Calu3 (cell line): ENCODE measurements around the gene HDGFL2. TPM values are rescaled to one million over a fixed set of nuclear protein-coding genes. Genes with fewer than 3 reads are reported as not detected.

Experiments
- BruUV-seq: library from RNA; stranded (reverse); fragments of 400-500 nt; replicated peaks from 2 replicates; lab custom pipeline; 2021; lab: Mats Ljungman, UMichigan
- CTCF ChIA-PET: fragments of 300-600 bp; sonication (Branson Sonifier 250); formaldehyde crosslinking; loops from one replicate; lab custom pipeline; 2022; ENCODE audit warnings: antibody characterized with exemption; lab: Charles Lee
- DNase-seq: peaks from one replicate; pipeline ENCODE4 v3.0.0; 2022
- H3K27ac Mint-ChIP-seq: one replicate; pipeline ENCODE4 v1.8.0; 2022; ENCODE audit warnings: mixed read lengths; ENCODE audit not compliant: unreplicated experiment
- H3K27me3 Mint-ChIP-seq: one replicate; pipeline ENCODE4 v1.8.0; 2022; ENCODE audit warnings: mixed read lengths; ENCODE audit not compliant: unreplicated experiment
- H3K36me3 Mint-ChIP-seq: one replicate; pipeline ENCODE4 v1.8.0; 2022; ENCODE audit warnings: mild to moderate bottlenecking, moderate library complexity, mixed read lengths; ENCODE audit not compliant: insufficient read depth, unreplicated experiment
- H3K4me1 Mint-ChIP-seq: one replicate; pipeline ENCODE4 v1.8.0; 2022; ENCODE audit warnings: mild to moderate bottlenecking, low read depth, mixed read lengths; ENCODE audit not compliant: unreplicated experiment
- H3K4me3 Mint-ChIP-seq: one replicate; pipeline ENCODE4 v1.8.0; 2022; ENCODE audit warnings: mild to moderate bottlenecking, low read depth, moderate library complexity, mixed read lengths; ENCODE audit not compliant: unreplicated experiment
- H3K9me3 Mint-ChIP-seq: one replicate; pipeline ENCODE4 v1.8.0; 2022; ENCODE audit warnings: low read depth, mixed read lengths; ENCODE audit not compliant: unreplicated experiment
- CTCF ChIP-seq: fragments of 200-600 bp; IDR thresholded peaks from one replicate; pipeline ENCODE4 v1.8.0; 2022; ENCODE audit warnings: antibody characterized with exemption; ENCODE audit not compliant: unreplicated experiment
- intact Hi-C: fragments of 100-400 bp; cut with micrococcal nuclease; formaldehyde crosslinking; loops from one replicate; pipeline ENCODE4 v1.10.0; 2022; ENCODE audit not compliant: unreplicated experiment
- total RNA-seq: library from RNA; stranded (reverse); gene quantifications from 2 replicates; pipeline ENCODE4 v1.2.3, GENCODE V29; 2022

Gene HDGFL2
- total RNA-seq, 1 experiment from 2014 or later: 40.6 TPM

- intact Hi-C loops: no loop called here
- DNase-seq: no peak
- CTCF ChIA-PET: no interaction called here
- BruUV-seq: no TSS peak
- peaks cover 20% of the 10 kb centered on the region for H3K36me3 Mint-ChIP-seq
- H3K27me3 Mint-ChIP-seq: no peaks in the 10 kb centered on the region
- H3K9me3 Mint-ChIP-seq: no peaks in the 10 kb centered on the region
- H3K4me1 Mint-ChIP-seq: no peaks in the 10 kb centered on the region
- TF ChIP-seq CTCF: no peak
- no peak overlapping the region for H3K4me3 Mint-ChIP-seq
- H3K27ac Mint-ChIP-seq: no peak overlapping the region
Observed at GRCh38 chr19:4473763-4474513, 1.8 kb downstream of the HDGFL2 start.

- Mint-ChIP-seq H3K4me1 (no peaks in the 10 kb centered on the region), H3K27ac (no peak overlapping the region), H3K9me3 (no peaks in the 10 kb centered on the region), H3K27me3 (no peaks in the 10 kb centered on the region), H3K4me3 (no peak overlapping the region), H3K36me3 (peaks cover 20% of the 10 kb centered on the region)
- BruUV-seq: no TSS peak
- DNase-seq: no peak
- intact Hi-C loops: no loop called here
- CTCF ChIA-PET: no interaction called here
- no peak for TF ChIP-seq CTCF
Observed at GRCh38 chr19:4474514-4475022, 2.5 kb downstream of the HDGFL2 start.

- DNase-seq: no peak
- no peaks in the 10 kb centered on the region for H3K9me3 Mint-ChIP-seq
- no peaks in the 10 kb centered on the region for H3K27me3 Mint-ChIP-seq
- H3K4me3 Mint-ChIP-seq: no peak overlapping the region
- no peak overlapping the region for H3K27ac Mint-ChIP-seq
- TF ChIP-seq CTCF: no peak
- H3K36me3 Mint-ChIP-seq: peaks cover 24% of the 10 kb centered on the region
- CTCF ChIA-PET: no interaction called here
- intact Hi-C loops: no loop called here
- BruUV-seq: no TSS peak
- no peaks in the 10 kb centered on the region for H3K4me1 Mint-ChIP-seq
Observed at GRCh38 chr19:4477034-4477801, 5.1 kb downstream of the HDGFL2 start.

- TF ChIP-seq CTCF: no peak
- no peaks in the 10 kb centered on the region for H3K4me1 Mint-ChIP-seq
- no TSS peak for BruUV-seq
- intact Hi-C loops: no loop called here
- no peaks in the 10 kb centered on the region for H3K9me3 Mint-ChIP-seq
- no peaks in the 10 kb centered on the region for H3K27me3 Mint-ChIP-seq
- no peak overlapping the region for H3K4me3 Mint-ChIP-seq
- no peak overlapping the region for H3K27ac Mint-ChIP-seq
- no peak for DNase-seq
- peaks cover 6% of the 10 kb centered on the region for H3K36me3 Mint-ChIP-seq
- CTCF ChIA-PET: interaction anchor here (0.6 kb wide), 1 partner anchor 297 kb away, joined by 4 read pairs; no protein-coding TSS in a partner anchor
Observed at GRCh38 chr19:4482721-4483364, 10.7 kb downstream of the HDGFL2 start.
